ENCODE data around the gene ZNF281.

GRCh38 chr1:200369131-200369530, 40.7 kb downstream of the ZNF281 start:
- TF ChIP-seq, protein P1, sequence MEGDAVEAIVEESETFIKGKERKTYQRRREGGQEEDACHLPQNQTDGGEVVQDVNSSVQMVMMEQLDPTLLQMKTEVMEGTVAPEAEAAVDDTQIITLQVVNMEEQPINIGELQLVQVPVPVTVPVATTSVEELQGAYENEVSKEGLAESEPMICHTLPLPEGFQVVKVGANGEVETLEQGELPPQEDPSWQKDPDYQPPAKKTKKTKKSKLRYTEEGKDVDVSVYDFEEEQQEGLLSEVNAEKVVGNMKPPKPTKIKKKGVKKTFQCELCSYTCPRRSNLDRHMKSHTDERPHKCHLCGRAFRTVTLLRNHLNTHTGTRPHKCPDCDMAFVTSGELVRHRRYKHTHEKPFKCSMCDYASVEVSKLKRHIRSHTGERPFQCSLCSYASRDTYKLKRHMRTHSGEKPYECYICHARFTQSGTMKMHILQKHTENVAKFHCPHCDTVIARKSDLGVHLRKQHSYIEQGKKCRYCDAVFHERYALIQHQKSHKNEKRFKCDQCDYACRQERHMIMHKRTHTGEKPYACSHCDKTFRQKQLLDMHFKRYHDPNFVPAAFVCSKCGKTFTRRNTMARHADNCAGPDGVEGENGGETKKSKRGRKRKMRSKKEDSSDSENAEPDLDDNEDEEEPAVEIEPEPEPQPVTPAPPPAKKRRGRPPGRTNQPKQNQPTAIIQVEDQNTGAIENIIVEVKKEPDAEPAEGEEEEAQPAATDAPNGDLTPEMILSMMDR (IDR thresholded peaks at IDR 0.05 in 2 of 3, conservative IDR thresholded peaks at IDR 0.05 in 1 of 3; ENCODE audit: insufficient read depth in 2 of 3, low read depth in 1 of 3, low read length in 3 of 3), result no peak
- TF ChIP-seq ZNF830 (CRISPR knock-in tag; IDR thresholded peaks at IDR 0.05), result no peak

Measured in K562 (cell line).